SK-N-MC (cell line): ENCODE measurements around the gene CDC42BPG.

Source experiments
- EZH2 ChIP-seq: fragments of 200-600 bp; sonication (generic); IDR thresholded peaks from one replicate; pipeline ENCODE4 v1.6.1; 2017; ENCODE audit warnings: antibody characterized with exemption
- FOXP2 ChIP-seq: optimal IDR thresholded peaks from 2 replicates; pipeline ENCODE3; 2011; ENCODE audit warnings: mild to moderate bottlenecking, moderate library complexity; ENCODE audit not compliant: insufficient read depth; ENCODE audit errors: extremely low read length, control extremely low read depth
- POLR2AphosphoS5 ChIP-seq: IDR thresholded peaks from 2 replicates; pipeline ENCODE4 v1.6.1; 2012; ENCODE audit warnings: mild to moderate bottlenecking, low read depth, low read length, borderline replicate concordance

- TF ChIP-seq EZH2: no peak
- TF ChIP-seq POLR2AphosphoS5: no peak
- TF ChIP-seq FOXP2: no peak
Measured at GRCh38 chr11:64829536-64830251, 14.8 kb downstream of the CDC42BPG start.
